ENCODE results near the gene LIPT1.
"Not testable (repeated sequence)": the region's sequence is repeated elsewhere in the genome, so short reads cannot be mapped to it uniquely, and the experiment has no call there.

The LIPT1 gene

DNA sequence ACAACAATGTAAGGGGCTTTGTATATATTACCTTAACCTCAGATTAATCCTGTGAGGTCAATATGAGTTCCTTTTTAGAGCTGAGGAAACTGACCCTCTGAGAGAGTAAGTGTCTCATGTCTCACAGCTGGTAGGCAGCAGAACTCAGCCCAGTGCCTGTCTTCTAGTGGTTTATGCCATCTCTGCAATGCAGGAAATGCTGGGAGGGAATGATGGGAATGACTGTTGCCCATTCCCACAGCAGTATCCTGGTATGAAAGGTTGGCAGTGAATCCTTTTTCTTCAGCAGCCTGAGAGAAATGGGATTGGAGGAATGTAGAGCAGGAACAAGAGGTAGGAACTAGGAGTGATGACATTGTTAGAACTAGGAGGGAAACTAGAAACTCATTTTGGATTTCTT is 32.2 kb downstream of the LIPT1 start:
- TF ChIP-seq JUND (IDR thresholded peaks at IDR 0.05; ENCODE audit: low read depth) = no peak
- no peak for DNase-seq (ENCODE audit: low read depth in 1 of 2, low spot score in 1 of 2)
- in situ Hi-C loops (cut with HindIII; ENCODE audit: low pct_unique_long_range_greater_than_20kb, low sequenced_read_pairs) = no loop called here

DNA sequence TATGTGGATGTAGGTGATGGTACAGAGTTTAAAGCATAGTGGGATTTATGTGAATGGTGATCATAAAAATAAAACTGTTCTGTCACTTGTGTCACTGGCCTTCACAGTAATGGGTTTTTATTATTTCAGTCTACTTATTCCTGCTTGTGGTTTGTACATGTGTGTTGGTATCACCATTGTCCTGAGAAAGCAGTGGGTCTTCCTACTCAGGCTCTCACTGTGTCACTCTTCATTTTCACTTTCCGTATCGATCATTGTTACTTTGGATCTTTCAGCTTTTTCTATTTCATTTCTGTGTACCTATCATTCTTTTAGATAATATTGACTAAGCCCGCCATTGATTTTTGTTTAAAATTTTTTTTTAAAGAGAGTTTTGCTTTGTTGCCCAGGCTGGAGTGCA is 33.6 kb downstream of the LIPT1 start:
- DNase-seq (ENCODE audit: low read depth in 1 of 2, low spot score in 1 of 2) = no peak
- TF ChIP-seq JUND (IDR thresholded peaks at IDR 0.05; ENCODE audit: low read depth) = no peak
- in situ Hi-C loops (cut with HindIII; ENCODE audit: low pct_unique_long_range_greater_than_20kb, low sequenced_read_pairs) = no loop called here

DNA sequence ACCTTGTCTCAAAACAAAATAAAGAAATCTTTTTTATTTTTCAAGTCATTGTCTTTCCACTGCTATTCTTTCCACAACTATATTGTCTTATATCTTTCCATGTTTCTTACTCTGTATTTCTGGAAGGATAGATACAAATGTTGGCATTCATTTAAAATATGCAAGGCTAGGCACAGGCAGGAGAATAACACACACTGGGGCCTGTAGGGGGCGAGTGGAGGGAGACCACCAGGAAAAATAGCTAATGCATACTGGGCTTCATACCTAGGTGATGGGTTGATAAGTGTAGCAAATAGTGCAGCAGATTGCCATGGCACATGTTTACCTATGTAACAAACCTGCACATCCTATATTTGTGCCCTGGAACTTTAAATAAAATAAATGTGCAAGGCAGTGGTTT is 35.8 kb downstream of the LIPT1 start:
- no peak for DNase-seq (ENCODE audit: low read depth in 1 of 2, low spot score in 1 of 2)
- no peak for TF ChIP-seq JUND (IDR thresholded peaks at IDR 0.05; ENCODE audit: low read depth)
- in situ Hi-C loops (cut with HindIII; ENCODE audit: low pct_unique_long_range_greater_than_20kb, low sequenced_read_pairs) = no loop called here

DNA sequence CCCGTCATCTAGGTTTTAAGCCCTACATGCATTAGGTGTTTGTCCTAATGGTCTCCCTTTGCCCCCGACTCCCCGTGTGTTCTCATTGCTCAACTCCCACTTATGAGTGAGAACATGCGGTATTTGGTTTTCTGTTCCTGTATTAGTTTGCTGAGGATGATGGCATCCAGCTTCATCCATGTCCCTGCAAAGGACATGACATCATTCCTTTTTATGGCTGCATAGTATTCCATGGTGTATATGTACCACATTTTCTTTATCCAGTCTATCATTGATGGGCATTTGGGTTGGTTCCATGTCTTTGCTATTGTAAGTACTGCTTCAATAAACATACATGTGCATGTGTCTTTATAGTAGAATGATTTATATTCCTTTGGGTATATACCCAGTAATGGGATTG is 37.6 kb downstream of the LIPT1 start:
- DNase-seq (ENCODE audit: low read depth in 1 of 2, low spot score in 1 of 2); in situ Hi-C loops (cut with HindIII; ENCODE audit: low pct_unique_long_range_greater_than_20kb, low sequenced_read_pairs): not testable (repeated sequence)

DNA sequence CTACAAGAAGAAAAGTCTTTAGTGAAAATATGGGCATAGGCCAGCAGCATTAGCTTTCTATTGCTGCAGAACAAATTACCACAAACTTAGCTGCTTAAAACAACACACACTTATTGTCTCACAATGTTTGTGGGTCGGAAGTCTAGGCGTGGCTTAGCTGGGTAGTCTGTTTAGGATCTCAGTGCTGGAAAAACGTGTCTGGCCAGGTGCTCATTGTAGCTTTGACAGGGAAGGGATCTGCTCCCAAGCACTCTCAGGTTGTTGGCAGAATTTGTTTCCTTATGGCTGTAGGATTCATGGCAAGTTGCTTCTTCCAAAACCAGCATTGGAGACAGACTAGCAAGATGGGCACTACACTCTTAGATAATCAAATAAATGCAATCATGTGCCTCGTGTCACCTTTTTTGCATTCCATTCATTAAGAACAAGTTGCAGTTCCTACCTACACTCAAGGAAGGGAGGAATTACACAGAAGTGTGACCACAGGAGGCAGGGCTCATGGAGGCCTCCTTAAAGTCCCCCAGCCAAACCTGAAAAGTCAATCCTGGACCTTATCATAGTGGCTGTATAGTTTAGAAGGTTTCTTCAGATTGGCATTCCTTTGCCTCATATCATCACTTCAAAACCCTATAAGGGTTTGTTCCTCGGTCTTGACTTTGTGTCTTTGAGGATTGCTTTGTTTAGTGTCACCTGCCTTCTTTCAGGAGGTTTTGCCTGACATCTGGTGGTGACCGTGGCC is 43.5 kb downstream of the LIPT1 start:
- peak; percentile 4 to 77 for DNase-seq (ENCODE audit: low read depth in 1 of 2, low spot score in 1 of 2)
- in situ Hi-C loops (cut with HindIII; ENCODE audit: low pct_unique_long_range_greater_than_20kb, low sequenced_read_pairs) = no loop called here
- no peak for TF ChIP-seq JUND (IDR thresholded peaks at IDR 0.05; ENCODE audit: low read depth)

DNA sequence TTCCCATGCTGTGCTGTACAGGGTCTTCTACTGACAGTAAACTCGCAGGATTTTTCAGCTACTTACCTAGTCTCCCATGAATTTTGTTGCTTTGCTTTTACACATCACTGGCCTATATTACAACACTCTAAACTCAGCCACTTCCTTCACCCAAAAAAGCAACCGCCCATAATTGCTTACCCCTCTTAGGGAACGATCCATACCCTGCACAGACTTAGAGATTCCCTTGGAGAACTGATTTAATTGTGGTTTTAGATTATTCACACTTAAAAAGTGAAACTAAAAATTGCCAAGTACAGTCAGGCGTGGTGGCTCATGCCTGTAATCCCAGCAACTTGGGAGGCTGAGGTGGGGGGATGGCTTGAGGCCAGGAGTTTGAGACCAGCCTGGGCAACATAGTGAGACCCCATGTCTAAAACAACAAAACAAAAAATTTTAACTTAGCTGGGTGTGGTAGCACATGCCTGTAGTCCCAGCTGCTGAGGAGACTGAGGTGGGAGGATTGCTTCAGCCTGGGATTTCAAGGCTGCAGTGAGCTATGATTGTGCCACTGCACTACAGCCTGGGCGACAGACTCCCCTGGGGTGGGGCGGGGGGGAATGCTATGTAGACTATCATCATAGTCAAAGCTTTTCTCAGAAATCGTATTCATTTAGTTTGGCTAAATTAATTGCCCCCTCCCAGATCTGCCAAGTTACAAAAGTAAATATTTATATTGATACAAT is 45.5 kb downstream of the LIPT1 start:
- no peak for DNase-seq (ENCODE audit: low read depth in 1 of 2, low spot score in 1 of 2)
- in situ Hi-C loops (cut with HindIII; ENCODE audit: low pct_unique_long_range_greater_than_20kb, low sequenced_read_pairs) = no loop called here
- no peak for TF ChIP-seq JUND (IDR thresholded peaks at IDR 0.05; ENCODE audit: low read depth)

DNA sequence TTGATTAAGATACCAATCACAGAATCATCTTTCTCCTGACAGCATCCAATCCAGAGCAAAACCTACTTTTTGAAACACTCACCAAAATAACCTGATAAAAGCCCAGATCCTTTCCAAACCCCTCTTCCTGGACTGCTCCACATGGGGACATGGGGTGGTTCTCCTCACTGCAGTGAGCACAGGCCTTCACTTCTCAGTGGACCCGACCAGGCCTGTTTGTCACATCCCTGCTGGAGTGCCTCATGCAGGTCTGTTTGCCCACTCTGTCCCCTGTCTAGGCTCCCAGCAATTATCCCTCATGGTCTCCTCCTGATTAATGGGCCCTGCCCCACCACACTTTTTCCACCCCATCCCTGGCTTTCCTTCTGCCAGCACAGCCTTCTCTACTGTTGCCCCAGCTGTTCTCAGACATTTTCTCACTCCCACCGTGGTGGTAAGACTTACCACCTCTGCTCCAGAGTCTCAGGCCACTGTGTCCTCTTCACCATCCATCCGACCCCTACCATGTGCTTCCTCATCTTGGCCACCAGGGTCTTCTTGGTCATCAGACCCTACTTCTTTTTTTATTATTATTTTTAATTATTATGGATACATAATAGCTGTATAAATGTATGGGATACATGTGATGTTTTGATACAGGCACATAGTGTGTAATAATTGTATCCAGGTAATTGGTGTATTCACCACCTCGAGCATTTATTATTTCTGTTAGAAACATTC is 47.4 kb downstream of the LIPT1 start:
- TF ChIP-seq JUND (IDR thresholded peaks at IDR 0.05; ENCODE audit: low read depth) = no peak
- DNase-seq (ENCODE audit: low read depth in 1 of 2, low spot score in 1 of 2) = no peak
- in situ Hi-C loops (cut with HindIII; ENCODE audit: low pct_unique_long_range_greater_than_20kb, low sequenced_read_pairs) = no loop called here

DNA sequence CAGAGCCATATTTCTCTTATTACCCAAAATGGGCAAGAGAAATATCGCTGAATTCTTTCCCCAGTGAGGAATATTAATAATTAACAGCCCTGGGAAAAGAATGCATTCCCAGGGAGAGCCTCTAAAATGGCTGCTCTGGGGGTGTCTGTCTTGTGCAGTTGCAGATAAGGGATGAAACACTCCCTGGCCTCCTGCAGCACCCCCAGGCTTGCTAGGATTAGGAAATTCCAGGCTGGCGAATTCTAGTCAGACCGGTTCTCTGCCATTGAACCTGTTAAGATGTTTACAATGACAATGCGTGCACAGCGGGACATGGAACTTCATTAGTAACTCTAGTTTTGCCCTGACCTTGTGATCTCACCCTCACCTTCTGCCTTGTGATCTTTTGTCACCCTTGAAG is 50.7 kb downstream of the LIPT1 start:
- DNase-seq (ENCODE audit: low read depth in 1 of 2, low spot score in 1 of 2) = peak in 1 of 2 experiments; percentile 49
- in situ Hi-C loops (cut with HindIII; ENCODE audit: low pct_unique_long_range_greater_than_20kb, low sequenced_read_pairs) = no loop called here

More for the DNA sequence above, 50.7 kb downstream of the LIPT1 start:
- TF ChIP-seq JUND (IDR thresholded peaks at IDR 0.05; ENCODE audit: low read depth) = no peak
